Measurements from ENCODE around the gene BRD3.
A peak's percentile ranks its signal among the peaks of the same experiment; 100 is the strongest.

The BRD3 gene

DNA sequence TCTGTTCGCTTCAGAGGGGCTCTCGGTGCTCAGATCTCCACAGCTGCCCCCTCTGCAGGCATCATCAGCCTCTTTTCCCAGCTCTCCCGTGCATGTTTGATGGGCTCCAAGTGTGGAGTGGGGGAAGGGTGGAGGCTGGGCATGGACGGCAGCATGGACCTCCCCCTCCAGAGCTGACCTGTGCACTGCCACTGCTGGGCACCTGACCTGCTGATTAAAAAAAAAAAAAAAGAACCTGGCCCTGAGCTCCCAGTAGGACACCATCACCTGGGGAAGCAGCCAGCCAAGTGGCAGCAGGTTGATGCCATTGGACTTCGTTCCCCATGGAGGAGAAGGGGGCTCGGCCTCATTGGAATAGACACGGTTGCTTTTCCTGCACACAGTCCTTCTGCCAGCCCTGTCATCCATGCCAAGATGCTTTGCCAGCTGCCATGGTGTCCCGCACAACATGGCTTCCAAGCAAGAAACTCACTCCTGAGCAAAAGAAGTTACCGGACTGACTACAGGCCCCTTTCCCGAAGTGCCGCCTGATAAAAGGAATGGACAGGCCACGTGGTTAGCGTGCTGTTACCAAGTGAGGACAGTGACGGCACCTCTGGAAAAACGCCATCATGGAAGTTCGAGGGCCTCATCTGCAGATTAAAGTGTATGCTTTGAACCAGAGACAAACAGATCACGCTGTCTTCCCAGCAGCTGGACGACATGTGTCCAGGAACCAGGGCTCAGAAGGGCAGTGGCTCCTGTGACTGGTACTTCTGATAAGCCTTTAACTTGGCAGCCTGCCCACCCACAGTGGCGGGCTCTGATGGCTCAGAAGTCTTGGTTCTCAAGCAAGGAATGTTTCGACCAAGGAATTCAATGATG, 57.3 kb downstream of the BRD3 start:
- DNase-seq: no peak

DNA sequence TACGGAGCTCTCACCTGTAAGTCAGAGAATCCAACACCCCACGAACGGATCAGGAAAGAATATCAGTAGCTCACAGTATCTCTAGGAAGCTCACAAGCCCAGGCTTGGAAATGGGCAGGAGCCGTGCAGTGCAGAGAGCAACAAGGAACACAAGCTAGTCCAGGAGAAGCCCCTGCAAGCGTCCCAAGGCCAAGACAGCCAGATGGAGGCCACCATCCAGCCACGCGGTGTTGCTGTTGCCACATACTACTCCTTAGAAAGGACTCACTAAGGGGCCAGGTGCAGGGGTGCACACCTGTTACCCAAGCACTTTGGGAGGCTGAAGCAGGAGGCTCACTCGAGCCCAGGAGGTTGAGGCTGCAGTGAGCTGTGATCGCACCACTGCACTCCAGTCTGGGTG, 60.3 kb downstream of the BRD3 start:
- no peak for DNase-seq

DNA sequence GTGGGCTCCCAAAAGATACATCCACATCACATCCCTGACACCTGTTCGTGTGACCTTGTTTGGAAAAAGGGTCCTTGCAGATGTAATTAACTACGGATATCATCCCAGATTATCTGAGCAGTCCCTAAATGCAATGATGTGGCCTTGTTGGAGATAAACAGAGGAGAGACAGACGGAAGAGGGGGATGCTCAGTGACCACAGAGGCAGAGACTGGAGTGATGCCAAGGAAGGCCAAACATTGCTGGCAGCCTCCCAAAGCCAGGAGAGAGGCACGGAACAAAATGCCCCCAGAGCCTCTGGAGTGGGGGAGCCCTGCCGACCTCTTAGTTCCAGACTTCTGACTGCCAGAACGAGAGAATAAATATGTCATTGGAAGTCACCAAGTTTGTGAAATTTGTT, 60.7 kb downstream of the BRD3 start:
- DNase-seq: no peak

DNA sequence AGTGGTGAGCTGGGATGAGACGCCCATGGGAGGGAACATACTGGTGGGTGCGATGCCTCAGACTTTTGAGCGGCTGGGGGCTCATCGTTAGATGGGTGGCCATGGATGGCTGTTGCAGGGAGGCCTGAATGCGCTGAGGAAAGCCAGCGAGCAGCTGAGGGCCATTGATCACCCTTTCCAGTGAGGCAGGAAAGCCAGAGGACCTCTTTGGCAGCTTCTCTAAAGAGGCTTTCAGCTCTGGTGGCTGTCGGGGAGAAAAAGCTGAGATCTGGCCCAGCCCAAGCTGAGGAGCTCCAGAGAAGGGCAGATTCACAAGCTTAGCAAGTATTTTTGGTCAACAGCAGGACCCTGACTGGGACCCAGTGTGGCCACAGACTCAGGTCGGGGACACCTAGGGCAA, 62.4 kb downstream of the BRD3 start:
- DNase-seq: no peak

GRCh38 chr9:134004881-134005280, 62.9 kb downstream of the BRD3 start:
- no peak for DNase-seq

GRCh38 chr9:134004131-134004873, 63.5 kb downstream of the BRD3 start:
- DNase-seq: no peak

DNA sequence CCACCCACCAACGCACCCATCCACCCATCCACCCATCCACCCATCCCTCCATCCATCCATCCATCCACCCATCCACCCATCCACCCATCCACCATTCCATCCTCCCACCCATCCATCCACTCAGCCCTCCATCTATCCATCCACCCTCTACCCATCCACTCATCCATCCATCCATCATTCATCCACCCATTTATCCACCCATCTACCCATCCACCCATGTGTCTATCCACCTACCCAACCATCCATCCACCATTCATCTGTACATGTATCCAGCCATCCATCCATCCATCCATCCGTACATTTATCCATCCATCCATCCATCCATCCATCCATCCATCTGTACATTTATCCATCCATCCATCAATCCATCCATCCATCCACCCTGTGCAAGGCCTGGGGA, 64.6 kb downstream of the BRD3 start:
- no peak for DNase-seq

DNA sequence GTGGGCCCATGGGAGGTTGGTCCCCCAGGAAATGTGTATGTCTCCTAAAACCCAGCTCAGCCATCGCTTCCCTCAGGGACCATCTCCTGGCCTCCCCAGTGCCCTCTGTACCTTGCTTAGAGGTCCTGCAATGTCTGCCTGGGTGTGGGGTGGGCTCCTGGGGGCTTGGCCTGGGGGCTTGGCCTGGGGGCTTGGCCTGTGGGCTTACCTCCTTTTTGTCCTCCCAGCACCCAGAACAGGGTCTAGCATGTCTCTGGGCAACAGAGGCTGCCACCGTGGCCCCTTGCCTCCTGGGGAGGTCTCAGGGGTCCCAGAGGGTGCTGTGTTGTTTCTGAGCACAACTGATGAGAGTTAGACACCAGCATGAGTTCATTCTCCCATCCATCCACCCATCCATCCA, 65.0 kb downstream of the BRD3 start:
- DNase-seq: no peak

DNA sequence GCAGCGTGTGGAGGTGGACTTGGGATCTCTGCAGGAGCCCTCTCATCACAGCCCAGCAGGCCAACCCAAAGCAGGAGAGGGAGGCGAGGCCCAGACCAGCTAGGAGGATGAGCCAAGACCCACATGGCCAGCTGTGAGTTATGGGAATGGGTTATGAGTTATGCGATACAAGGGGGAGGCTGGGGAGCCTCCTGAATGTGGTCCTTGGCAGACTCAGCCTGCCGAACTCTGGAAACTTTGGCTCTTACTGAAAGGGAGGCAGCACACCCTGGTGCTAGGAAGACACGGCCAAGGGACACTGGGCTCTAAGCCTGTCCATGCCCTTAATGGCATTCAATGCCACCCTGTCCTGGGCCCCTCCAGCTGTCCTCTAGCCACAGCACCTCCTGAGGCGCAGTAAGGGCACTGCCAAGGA, 68.0 kb downstream of the BRD3 start:
- DNase-seq: no peak

DNA sequence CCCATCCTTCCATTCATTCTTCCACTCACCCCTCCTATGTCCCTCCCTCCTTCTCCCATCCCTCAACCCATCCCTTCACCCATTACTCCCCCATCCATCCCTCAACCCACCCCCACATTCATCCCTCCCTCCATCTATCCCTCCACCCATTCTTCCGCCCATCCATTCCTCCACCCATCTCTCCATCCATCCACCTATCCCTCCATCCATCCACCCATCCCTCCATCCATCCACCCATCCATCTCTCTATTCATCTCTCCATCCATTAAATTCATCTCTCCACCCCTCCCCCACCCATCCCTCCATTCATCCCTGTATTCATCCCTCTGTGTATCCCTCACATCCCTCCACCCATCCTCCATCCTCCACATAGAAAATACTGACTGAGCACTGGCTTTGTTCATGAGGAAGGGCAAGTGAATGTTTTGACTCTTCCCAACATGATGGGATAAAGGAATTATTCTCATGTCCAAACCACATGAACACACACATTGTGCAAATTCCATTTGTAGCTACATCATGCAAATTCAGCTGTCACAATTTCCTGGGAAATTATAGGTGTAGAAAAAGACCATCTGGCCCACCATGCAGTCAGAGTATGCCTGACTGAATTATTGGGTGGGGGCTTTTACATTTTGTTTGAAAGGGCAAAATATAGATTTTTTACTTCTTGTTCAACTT, 68.8 kb downstream of the BRD3 start:
- DNase-seq: peak; percentile 7

GRCh38 chr9:133997584-133997983, 70.2 kb downstream of the BRD3 start:
- no peak for DNase-seq

GRCh38 chr9:133996531-133997520, 71.0 kb downstream of the BRD3 start:
- DNase-seq: no peak

DNA sequence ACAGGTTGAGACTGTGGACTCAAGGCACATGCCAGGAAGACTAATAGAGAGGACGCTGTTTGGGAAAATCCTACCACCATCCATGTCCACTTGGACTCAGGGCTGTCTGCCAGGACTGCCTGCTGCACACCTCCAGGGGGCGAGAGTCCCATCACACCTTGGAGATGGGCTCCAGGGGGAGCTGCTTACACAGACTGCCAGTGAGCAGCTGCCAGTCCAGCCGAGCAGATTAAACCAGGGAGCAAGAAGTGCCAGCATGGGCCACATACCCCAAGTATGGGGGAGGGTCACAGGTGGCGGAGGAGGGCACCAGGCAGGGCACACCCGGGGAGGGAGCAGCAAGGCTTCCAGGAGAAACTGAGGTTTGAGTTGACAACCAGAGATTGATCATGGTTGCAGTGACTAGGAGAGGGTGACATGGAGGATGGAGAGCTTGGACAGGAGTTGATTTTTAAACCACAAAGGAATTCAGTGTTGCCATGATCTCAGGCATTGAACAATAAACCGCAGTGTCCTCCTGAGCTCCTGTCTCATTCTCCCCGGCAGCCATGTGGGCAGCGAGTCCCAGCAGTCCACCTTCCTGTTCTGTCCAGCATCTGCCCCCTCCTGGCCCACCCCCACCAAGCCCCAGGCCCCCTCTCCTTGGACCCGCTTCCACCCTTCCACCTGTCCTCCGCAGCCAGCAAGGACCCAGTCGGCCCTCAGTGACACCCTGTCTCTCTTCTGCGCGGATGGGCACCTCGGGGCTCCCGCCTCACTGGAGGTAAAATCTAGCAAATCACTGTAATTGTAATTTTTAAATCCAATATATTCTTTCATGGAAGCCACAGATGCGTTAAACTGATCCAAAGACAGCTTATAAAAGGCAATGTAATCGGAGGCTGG, 72.6 kb downstream of the BRD3 start:
- DNase-seq: peak; percentile 29

- DNase-seq: peak; percentile 43
These were observed 73.3 kb downstream of the BRD3 start for GRCh38 chr9:133994353-133995011.

DNA sequence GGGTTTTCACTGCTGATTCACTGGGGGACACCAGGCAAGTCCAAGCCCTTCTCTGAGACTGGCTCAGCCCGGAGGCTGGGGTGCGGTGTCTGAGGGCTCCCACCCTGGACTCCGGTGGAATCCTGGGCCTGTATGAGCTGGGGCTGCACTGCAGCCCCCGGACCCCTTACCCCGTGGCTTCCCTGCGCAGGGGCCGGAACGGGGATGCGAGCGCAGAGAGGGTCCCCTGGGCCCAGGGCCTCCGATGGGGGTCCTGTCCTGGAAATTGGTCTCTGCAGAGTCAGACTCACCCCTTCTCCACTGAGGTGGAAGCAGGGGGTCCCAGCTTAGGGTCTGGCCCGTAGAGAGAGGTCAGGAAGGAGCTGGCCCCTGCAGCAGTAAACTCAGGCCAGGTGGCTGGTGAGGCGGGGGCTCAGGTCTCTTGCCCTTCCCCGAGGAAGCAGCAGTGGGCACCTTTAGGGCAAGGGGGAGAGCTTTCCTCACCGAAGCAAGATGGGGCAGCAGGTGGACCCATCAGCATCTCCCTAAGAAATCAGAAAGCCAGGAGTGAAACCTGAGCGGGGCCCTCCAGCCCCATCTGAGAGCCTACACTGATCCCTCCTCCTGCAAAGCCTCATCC, 74.1 kb downstream of the BRD3 start:
- DNase-seq: no peak

GRCh38 chr9:133992780-133993634, 74.8 kb downstream of the BRD3 start:
- peak; percentile 76 for DNase-seq

DNA sequence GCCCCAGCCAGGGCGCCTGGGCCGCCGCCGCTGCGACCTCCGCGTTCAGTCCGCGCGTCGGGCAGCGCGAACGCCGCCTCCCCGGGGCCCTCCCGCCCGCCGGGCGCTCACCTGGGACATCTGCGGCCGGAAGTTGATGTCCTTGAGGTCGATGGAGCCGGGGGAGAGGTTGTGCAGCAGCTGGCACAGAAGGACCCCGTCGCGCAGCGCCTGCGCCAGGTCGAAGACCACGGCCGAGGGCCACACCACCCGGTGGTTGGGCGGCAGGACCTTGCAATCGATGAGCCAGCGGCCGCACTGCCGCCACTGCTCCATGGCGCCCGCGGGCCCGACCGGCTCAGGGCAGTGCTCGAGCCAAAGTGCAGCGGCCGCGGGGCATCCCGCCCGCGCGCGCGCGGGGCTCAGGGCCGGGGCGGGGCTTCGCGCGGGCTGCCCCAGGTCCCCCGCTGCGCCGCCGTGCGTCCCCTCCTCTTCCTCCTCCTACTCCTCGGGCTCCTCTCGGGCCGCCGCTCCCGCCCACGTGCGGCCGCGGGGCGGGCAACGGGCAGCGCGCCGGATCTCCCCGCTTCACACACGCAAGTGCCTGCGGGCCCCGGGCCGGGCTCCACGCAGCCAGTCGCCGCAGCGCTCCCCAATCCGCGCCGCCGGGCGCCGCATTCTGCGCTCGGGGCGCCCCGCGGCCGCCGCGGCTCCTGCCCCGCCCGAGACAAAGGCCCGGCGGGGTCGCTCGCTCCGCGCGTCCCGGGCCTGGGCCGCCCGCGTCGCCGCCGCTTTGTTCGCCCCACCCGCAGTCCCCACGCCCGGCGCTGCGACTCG, 75.7 kb downstream of the BRD3 start, which contains the start of gene VAV2:
VAV2 (minus strand) TSS at position 361 of the 816 bp plus-strand sequence; CDS start at position 315, 46 bp downstream.
- peak; percentile 66 for DNase-seq
